GM21786 (cell line): ENCODE measurements around the gene CTIF.
A peak's percentile ranks its signal among the peaks of the same experiment; 100 is the strongest.

Experiments
- ATAC-seq: cut with Tn5 transposase; IDR thresholded peaks from one replicate; pipeline ENCODE4 v1.9.1; 2021; ENCODE audit not compliant: unreplicated experiment

The CTIF gene

GRCh38 chr18:48781163-48781987 lies 242.5 kb downstream of the CTIF start:
- ATAC-seq: no peak

DNA sequence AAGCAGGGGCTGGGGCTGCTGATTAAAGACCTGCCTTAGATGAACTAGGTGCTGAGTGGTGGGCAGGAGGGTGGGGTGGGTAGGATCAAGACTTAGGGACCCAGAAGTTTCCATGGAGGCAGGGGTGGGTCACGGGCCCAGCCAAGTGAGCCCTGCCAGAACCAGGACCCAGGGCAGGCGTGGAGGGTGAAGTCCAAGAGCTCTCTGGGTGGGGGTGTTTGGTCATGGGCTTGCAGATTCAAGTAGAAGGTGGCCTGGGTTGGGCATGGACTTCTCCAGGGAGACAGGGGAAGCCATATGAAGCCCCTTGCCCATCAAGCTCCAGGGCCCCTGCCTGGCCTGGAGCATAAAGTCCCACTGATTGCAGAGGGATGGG lies 243.1 kb downstream of the CTIF start:
- ATAC-seq: no peak

- no peak for ATAC-seq
Measured at GRCh38 chr18:48782381-48782861, 243.6 kb downstream of the CTIF start.

DNA sequence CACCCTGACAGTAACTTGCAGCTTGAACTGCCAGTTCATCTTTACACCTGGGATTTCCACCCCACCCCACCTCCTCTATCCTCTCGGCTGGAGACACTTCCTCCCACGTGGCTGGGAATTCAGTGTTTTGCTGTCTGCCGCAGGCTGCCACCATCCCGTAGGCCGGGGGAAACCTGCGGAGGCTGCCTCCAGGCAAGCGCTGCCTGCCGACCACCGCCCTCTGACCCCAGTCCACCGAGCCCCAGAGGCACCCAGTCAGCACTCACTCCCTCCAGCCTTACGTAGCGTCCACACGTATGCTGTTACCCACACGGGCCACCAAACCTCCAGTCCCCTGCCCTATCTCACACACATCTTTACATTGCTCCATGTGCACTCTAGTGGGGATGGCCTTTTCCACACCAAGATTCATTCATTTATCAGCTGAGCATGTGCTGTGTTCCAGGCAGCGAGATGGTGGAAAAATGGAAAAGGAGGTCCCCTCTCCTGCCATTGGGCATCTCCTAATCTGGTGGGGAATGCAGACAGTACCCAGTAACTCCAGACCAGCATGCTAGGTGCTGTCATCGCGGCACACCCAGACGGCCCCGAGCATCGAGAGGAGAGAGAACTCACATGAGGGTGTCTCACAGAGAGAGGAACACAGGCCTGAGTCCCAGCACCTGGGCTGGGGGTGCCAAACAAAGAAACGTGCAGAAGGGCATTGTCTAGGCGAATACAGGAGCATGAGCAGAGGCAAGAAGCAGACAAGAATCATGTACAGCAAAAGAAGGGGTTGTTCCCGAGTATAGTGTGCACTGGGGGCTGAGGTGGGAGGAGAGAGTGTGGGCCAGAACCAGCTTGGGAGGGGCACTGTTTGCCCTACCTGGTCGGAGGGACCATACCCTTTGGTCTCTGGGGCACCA lies 245.0 kb downstream of the CTIF start:
- no peak for ATAC-seq

- ATAC-seq: no peak
Measured at GRCh38 chr18:48784656-48785055, 245.8 kb downstream of the CTIF start.

- ATAC-seq: peak; percentile 88
Measured at GRCh38 chr18:48785091-48785614, 246.3 kb downstream of the CTIF start.

- ATAC-seq: no peak
Measured at GRCh38 chr18:48785736-48786454, 247.1 kb downstream of the CTIF start.

GRCh38 chr18:48786455-48787202 lies 247.8 kb downstream of the CTIF start:
- no peak for ATAC-seq

DNA sequence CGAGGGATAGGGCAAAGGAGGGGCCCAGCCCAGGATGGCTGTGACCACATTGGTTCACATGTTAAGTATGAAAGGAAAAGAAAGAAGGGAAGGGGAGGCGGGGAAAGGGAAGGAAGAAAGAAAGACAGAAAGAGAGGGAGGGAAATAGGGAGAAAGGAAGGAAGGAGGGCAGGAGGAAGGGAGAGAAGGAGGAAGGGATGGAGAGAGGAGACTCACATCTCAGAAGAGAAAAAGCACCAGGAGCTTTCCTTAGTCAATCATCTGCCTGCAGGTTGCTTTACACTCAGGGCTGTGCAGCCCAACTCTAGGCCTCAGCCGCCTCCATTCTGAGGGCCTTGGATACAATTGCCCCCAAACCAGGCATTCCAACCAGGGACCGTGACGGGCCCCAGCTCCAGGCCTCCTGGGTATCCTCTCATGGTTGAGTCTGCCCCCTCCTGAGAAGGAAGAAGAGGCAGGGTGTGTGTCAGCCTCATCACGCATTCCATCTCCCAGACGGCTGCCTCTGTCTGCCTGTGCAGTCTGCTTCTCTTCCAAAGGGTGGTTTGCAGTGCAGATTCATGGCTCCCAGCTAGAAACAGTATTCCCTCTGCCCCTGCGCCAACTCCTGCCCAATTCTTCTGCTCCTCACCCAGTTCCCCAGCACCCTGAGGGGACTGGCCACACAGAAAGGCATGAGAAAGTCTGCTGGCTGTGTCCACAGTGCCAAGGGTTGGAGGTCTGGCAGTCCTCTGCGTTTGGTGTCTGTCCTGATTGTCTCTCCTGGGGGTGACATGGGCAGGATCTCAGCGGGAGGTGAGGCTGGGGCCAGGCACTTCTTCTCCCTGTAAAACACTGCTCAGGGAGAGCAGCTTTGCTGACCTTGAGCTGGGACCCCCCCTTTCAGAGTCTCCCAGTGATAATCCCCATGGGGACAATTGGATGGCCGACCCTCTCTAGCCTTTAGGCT lies 248.6 kb downstream of the CTIF start:
- ATAC-seq: no peak

DNA sequence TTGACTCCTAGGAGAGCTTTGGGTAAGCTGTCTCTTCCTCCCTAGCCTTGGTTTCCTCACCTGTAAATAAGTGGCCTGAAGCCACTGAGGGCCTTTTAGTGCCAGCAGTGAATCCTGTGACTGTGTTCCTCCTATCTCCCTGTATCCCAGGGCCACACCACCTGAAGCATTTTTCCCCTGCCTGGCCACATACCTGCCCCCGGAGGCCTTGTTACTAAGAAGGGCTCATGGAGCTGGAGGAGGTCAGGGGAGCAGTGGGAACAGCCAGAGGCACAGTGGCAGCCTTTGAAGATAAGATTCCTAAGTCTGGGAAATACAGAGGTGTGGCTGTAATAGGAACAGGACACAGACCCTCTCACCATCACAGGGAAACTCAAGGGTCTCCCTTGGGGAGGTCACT lies 249.5 kb downstream of the CTIF start:
- ATAC-seq: no peak

- ATAC-seq: no peak
Measured at GRCh38 chr18:48789259-48789812, 250.5 kb downstream of the CTIF start.

DNA sequence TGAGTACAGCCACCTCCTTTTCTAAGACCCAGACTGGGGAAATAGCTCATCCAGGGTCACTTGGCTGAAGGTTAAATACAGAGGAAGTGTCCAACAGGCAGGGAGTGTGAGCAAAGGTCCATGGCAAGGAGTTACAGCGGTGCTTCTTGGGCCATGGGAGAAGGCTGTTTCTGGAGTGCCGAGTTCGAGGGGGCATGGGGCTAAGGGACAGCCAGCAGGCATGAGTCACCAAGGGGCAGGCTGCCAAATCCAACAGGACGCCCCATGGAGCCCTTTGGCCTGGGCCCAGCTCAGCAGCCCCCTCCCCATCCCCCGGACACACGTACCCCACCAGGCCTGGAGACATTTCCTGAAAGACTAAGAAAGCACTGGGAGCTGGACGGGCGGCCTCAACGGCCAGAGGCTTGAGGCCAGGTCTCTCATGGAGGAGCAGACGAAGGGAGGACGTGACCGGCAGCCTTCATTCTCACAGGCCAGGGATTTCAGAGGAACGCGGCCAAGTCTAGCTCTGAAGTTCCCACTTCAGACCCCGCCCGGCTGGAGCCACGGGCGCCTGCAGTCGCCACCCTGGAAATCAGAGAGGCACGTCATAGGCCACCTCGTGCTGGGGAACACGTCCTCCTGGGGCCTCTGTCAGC lies 251.5 kb downstream of the CTIF start:
- ATAC-seq: no peak

GRCh38 chr18:48790869-48791635 lies 252.2 kb downstream of the CTIF start:
- ATAC-seq: no peak

DNA sequence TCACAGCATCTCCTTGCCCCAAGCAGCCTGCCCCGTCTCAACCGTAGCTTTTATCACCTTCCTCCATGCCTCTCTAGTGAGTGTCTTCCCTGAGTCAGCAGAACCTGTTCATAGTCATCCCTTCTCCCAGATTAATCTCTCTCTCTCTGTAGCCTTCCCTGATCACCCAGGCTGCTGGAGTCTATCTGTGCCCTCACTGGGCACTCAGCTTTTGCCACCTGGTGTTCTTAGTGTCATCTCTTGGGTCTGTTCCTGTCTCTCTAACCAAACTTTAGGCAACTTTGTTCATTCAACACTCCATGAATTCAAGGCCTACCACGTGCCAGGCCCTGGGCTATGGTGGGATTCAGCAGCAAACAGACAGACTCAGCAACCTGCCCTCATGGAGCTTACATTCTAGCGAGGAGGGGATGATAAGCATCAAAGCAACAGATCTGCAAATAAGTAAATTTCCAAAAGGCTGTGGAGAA lies 252.8 kb downstream of the CTIF start:
- no peak for ATAC-seq

DNA sequence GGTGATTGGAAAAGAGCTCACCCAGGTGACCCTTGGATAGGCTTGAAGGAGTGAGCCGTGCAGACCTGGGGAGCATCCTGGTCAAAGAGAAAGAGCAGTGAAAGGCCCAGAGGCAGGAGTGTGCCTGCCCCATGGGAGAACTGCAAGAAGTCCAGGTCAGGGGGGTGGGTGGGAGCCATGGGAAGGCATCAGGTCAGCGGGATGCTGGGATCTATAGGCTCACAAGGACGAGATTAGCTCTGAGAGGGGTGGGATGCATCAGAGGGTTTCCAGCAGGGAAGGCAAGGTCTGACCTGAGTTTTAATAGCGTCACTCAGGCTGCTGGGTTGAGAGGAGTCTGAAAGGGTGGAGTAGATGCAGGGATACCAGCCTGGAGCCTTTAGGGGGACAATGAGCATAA lies 253.3 kb downstream of the CTIF start:
- no peak for ATAC-seq

- ATAC-seq: no peak
Measured at GRCh38 chr18:48792611-48793380, 254.0 kb downstream of the CTIF start.
